ENCODE data around the gene IL9R. TPM values are rescaled to one million over a fixed set of nuclear protein-coding genes. Genes with fewer than 3 reads are reported as not detected.
"Not testable (repeated sequence)": the region's sequence is repeated elsewhere in the genome, so short reads cannot be mapped to it uniquely, and the experiment has no call there.

The IL9R gene
- total and polyA plus RNA-seq, 3 experiments from 2014 or later = 0.16 to 5.0 (median 3.9) TPM

DNA sequence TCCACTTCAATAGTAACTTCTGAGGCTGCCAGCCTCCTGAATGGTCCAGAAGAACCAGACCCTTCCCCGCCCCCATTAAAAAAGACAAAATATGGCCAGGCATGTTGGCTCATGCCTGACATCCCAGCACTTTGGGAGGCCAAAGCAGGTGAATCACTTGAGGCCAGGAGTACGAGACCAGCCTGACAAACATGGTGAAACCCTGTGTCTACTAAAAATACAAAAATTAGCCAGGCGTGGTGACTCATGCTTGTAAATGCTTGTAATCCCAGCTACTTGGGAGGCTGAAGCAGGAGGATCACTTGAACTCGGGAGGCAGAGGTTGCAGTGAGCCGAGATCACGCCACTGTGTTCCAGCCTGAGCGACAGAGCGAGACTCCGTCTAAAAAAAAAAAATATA is 2.3 kb downstream of the IL9R start:
- CTCF ChIA-PET; H3K27me3 ChIP-seq (ENCODE audit: insufficient read depth, low read length, poor library complexity, severe bottlenecking); H3K4me3 Mint-ChIP-seq; H3K27ac ChIP-seq (ENCODE audit: low read depth, low read length); H3K9me3 Mint-ChIP-seq; H3K4me1 ChIP-seq (ENCODE audit: insufficient read depth, low read length); DNase-seq; H3K4me3 ChIP-seq (ENCODE audit: low read length); H3K27me3 Mint-ChIP-seq; H3K9me3 ChIP-seq (ENCODE audit: low read length); H3K36me3 Mint-ChIP-seq; H3K36me3 ChIP-seq (ENCODE audit: insufficient read depth, low read length); POLR2A ChIA-PET: not testable (repeated sequence)
- peak overlapping the region in 3 of 8 donors; percentile 24 to 88 (median 79) for H3K27ac Mint-ChIP-seq
- peaks cover 19 to 81% (median 64%) of the 10 kb centered on the region in 3 donors for H3K4me1 Mint-ChIP-seq

GRCh38 chrX:156000361-156000926 is 2.9 kb downstream of the IL9R start:
- H3K4me3 ChIP-seq (ENCODE audit: low read length) = no peak overlapping the region
- Mint-ChIP-seq H3K4me1 (peaks cover 19 to 74% (median 57%) of the 10 kb centered on the region in 3 donors), H3K9me3 (no peaks in the 10 kb centered on the region), H3K36me3 (no peaks in the 10 kb centered on the region), H3K27me3 (no peaks in the 10 kb centered on the region), H3K27ac (peak overlapping the region in 5 of 8 donors; percentile 33 to 88 (median 85)), H3K4me3 (peak overlapping the region in 1 of 7 donors; percentile 60)
- H3K27ac ChIP-seq (ENCODE audit: low read depth, low read length) = no peak overlapping the region
- H3K27me3 ChIP-seq (ENCODE audit: insufficient read depth, low read length, poor library complexity, severe bottlenecking) = no peaks in the 10 kb centered on the region
- no peaks in the 10 kb centered on the region for H3K4me1 ChIP-seq (ENCODE audit: insufficient read depth, low read length)
- no peaks in the 10 kb centered on the region for H3K36me3 ChIP-seq (ENCODE audit: insufficient read depth, low read length)
- no peaks in the 10 kb centered on the region for H3K9me3 ChIP-seq (ENCODE audit: low read length)
- ChIA-PET CTCF (no interaction called here), POLR2A (no interaction called here)
- DNase-seq = no peak

DNA sequence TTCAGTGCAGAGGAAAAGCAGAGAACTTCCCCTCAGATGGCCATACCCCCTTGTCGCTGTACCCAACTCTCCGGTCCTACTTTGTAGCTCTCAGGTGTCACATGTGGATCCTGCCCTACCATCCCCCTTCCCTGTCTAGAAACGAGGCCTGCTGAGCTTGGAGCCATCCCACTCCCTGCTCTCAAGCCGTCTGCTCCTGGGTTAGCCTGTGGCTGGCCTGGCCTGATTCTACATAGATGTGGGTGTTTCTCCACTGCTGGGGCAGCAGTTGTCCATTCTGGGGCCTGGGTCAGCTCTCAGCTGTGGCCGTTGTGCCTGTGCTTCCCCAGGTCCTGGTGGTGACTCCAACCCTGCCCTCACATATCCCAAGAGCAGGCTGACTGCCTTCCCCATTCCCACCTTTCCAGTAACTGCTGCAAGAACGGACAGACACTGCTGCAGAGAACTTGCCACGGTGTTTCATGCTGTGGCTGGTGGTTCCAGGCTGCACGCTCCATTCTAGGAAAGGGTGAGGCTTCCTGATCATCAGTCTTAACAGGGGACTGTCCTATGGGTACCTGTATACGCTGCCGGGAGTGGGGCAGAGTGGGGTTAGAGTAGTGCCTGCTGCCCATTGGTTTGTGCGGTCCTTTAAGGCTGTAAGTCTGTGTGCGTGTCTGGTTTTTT is 3.6 kb downstream of the IL9R start:
- POLR2A ChIA-PET = no interaction called here

GRCh38 chrX:156001667-156002021 is 4.1 kb downstream of the IL9R start:
- Histone ChIP-seq H3K27me3 (ENCODE audit: insufficient read depth, low read length, poor library complexity, severe bottlenecking) (no peaks in the 10 kb centered on the region), H3K4me1 (ENCODE audit: insufficient read depth, low read length) (no peaks in the 10 kb centered on the region), H3K36me3 (ENCODE audit: insufficient read depth, low read length) (no peaks in the 10 kb centered on the region), H3K4me3 (ENCODE audit: low read length) (no peak overlapping the region), H3K9me3 (ENCODE audit: low read length) (no peaks in the 10 kb centered on the region), H3K27ac (ENCODE audit: low read depth, low read length) (no peak overlapping the region)
- POLR2A ChIA-PET = no interaction called here
- peak overlapping the region in 3 of 7 donors; percentile 12 to 60 (median 56) for H3K4me3 Mint-ChIP-seq
- CTCF ChIA-PET = no interaction called here
- no peaks in the 10 kb centered on the region for H3K9me3 Mint-ChIP-seq
- H3K4me1 Mint-ChIP-seq = peaks cover 17 to 65% (median 47%) of the 10 kb centered on the region in 3 donors
- no peak for DNase-seq
- H3K27ac Mint-ChIP-seq = peak overlapping the region in 7 of 8 donors; percentile 32 to 89 (median 52)
- no peaks in the 10 kb centered on the region for H3K27me3 Mint-ChIP-seq
- H3K36me3 Mint-ChIP-seq = no peaks in the 10 kb centered on the region

More for the DNA sequence above, 3.6 kb downstream of the IL9R start:
- Mint-ChIP-seq H3K9me3 (no peaks in the 10 kb centered on the region), H3K27me3 (no peaks in the 10 kb centered on the region), H3K4me3 (peak overlapping the region in 3 of 7 donors; percentile 12 to 60 (median 56)), H3K36me3 (no peaks in the 10 kb centered on the region), H3K27ac (peak overlapping the region; percentile 32 to 89 (median 50)), H3K4me1 (peaks cover 17 to 69% (median 50%) of the 10 kb centered on the region in 3 donors)
- Histone ChIP-seq H3K4me3 (ENCODE audit: low read length) (no peak overlapping the region), H3K9me3 (ENCODE audit: low read length) (no peaks in the 10 kb centered on the region), H3K27ac (ENCODE audit: low read depth, low read length) (peak overlapping the region; percentile 24), H3K27me3 (ENCODE audit: insufficient read depth, low read length, poor library complexity, severe bottlenecking) (no peaks in the 10 kb centered on the region), H3K4me1 (ENCODE audit: insufficient read depth, low read length) (no peaks in the 10 kb centered on the region), H3K36me3 (ENCODE audit: insufficient read depth, low read length) (no peaks in the 10 kb centered on the region)
- DNase-seq = no peak
- CTCF ChIA-PET = no interaction called here

DNA sequence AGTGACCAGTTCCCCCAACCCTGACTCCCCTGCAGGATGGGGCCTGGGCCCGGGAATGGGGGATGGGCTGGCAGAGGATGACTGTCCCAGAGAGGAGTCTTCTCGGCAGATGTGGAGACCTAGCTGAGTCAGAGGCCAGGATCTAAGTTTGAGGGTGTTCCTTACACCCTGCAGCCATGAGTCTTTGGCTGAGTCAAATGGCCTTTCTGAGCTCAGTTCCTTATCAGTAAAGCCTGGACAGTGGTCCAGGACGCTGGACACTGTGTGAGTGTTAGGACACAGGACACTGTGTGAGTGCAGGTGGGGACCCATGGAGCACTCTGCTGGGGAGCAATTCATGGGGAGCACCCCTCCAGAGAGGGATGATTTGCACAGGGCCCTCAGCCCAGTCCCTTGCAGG is 5.0 kb downstream of the IL9R start:
- peak overlapping the region in 1 of 7 donors; percentile 35 for H3K4me3 Mint-ChIP-seq
- no peak for DNase-seq
- no peak overlapping the region for H3K4me3 ChIP-seq (ENCODE audit: low read length)
- H3K36me3 Mint-ChIP-seq = no peaks in the 10 kb centered on the region
- H3K4me1 ChIP-seq (ENCODE audit: insufficient read depth, low read length) = no peaks in the 10 kb centered on the region
- no peaks in the 10 kb centered on the region for H3K9me3 Mint-ChIP-seq
- H3K27me3 ChIP-seq (ENCODE audit: insufficient read depth, low read length, poor library complexity, severe bottlenecking) = no peaks in the 10 kb centered on the region
- CTCF ChIA-PET = no interaction called here
- H3K27ac ChIP-seq (ENCODE audit: low read depth, low read length) = no peak overlapping the region
- POLR2A ChIA-PET = no interaction called here
- no peaks in the 10 kb centered on the region for H3K27me3 Mint-ChIP-seq
- peaks cover 13 to 58% (median 39%) of the 10 kb centered on the region in 3 donors for H3K4me1 Mint-ChIP-seq
- peak overlapping the region in 2 of 8 donors; percentile 47 to 66 for H3K27ac Mint-ChIP-seq
- H3K9me3 ChIP-seq (ENCODE audit: low read length) = no peaks in the 10 kb centered on the region
- no peaks in the 10 kb centered on the region for H3K36me3 ChIP-seq (ENCODE audit: insufficient read depth, low read length)

GRCh38 chrX:156003486-156004185 is 6.1 kb downstream of the IL9R start:
- Mint-ChIP-seq H3K36me3 (no peaks in the 10 kb centered on the region), H3K9me3 (no peaks in the 10 kb centered on the region), H3K27me3 (no peaks in the 10 kb centered on the region), H3K4me1 (peaks cover 7 to 46% (median 32%) of the 10 kb centered on the region in 3 donors), H3K27ac (peak overlapping the region in 2 of 8 donors; percentile 52 to 85), H3K4me3 (peak overlapping the region in 1 of 7 donors; percentile 63)
- Histone ChIP-seq H3K27me3 (ENCODE audit: insufficient read depth, low read length, poor library complexity, severe bottlenecking) (no peaks in the 10 kb centered on the region), H3K4me3 (ENCODE audit: low read length) (no peak overlapping the region), H3K4me1 (ENCODE audit: insufficient read depth, low read length) (no peaks in the 10 kb centered on the region), H3K9me3 (ENCODE audit: low read length) (no peaks in the 10 kb centered on the region), H3K36me3 (ENCODE audit: insufficient read depth, low read length) (no peaks in the 10 kb centered on the region), H3K27ac (ENCODE audit: low read depth, low read length) (no peak overlapping the region)
- ChIA-PET CTCF (no interaction called here), POLR2A (no interaction called here)
- no peak for DNase-seq

DNA sequence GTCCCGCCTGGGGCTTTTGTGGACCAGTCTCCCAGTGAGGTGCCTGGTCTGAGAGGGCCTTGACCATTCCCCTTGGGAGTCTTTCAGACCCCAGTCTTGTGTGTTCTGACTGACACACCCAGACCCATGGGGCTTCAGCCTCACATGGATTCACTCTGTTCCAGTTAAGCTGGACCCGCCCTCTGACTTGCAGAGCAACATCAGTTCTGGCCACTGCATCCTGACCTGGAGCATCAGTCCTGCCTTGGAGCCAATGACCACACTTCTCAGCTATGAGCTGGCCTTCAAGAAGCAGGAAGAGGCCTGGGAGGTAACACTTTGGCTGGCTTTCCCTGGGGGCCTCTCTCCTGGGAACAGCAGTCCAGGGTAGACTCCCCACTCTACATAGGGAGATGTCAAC is 6.8 kb downstream of the IL9R start:
- Mint-ChIP-seq H3K36me3 (no peaks in the 10 kb centered on the region), H3K4me3 (no peak overlapping the region), H3K27me3 (no peaks in the 10 kb centered on the region), H3K4me1 (peaks cover 7 to 40% (median 30%) of the 10 kb centered on the region in 3 donors), H3K27ac (no peak overlapping the region), H3K9me3 (no peaks in the 10 kb centered on the region)
- Histone ChIP-seq H3K9me3 (ENCODE audit: low read length) (no peaks in the 10 kb centered on the region), H3K36me3 (ENCODE audit: insufficient read depth, low read length) (no peaks in the 10 kb centered on the region), H3K27me3 (ENCODE audit: insufficient read depth, low read length, poor library complexity, severe bottlenecking) (no peaks in the 10 kb centered on the region), H3K27ac (ENCODE audit: low read depth, low read length) (no peak overlapping the region), H3K4me1 (ENCODE audit: insufficient read depth, low read length) (no peaks in the 10 kb centered on the region), H3K4me3 (ENCODE audit: low read length) (no peak overlapping the region)
- CTCF ChIA-PET = no interaction called here
- POLR2A ChIA-PET = no interaction called here
- DNase-seq = no peak

- no peak for DNase-seq
- Histone ChIP-seq H3K27ac (ENCODE audit: low read depth, low read length) (no peak overlapping the region), H3K4me1 (ENCODE audit: insufficient read depth, low read length) (no peaks in the 10 kb centered on the region), H3K4me3 (ENCODE audit: low read length) (no peak overlapping the region), H3K27me3 (ENCODE audit: insufficient read depth, low read length, poor library complexity, severe bottlenecking) (no peaks in the 10 kb centered on the region), H3K9me3 (ENCODE audit: low read length) (no peaks in the 10 kb centered on the region), H3K36me3 (ENCODE audit: insufficient read depth, low read length) (no peaks in the 10 kb centered on the region)
- ChIA-PET CTCF (no interaction called here), POLR2A (no interaction called here)
- Mint-ChIP-seq H3K4me1 (peaks cover 7 to 35% (median 27%) of the 10 kb centered on the region in 3 donors), H3K36me3 (no peaks in the 10 kb centered on the region), H3K27ac (no peak overlapping the region), H3K9me3 (no peaks in the 10 kb centered on the region), H3K27me3 (no peaks in the 10 kb centered on the region), H3K4me3 (no peak overlapping the region)
Observed at GRCh38 chrX:156004740-156005139, 7.2 kb downstream of the IL9R start.

Measured in CD8-positive, alpha-beta memory T cell (primary cell).